GM12878 (cell line): ENCODE data around the gene GNAT1. TPM values are rescaled to one million over a fixed set of nuclear protein-coding genes. Genes with fewer than 3 reads are reported as not detected.

Experiments used
- BMI1 ChIP-seq: fragments of 450-650 bp; IDR thresholded peaks from 2 replicates; pipeline ENCODE4 v1.6.1; 2016; ENCODE audit warnings: mild to moderate bottlenecking, moderate library complexity, borderline replicate concordance
- CREB1 ChIP-seq: IDR thresholded peaks from 2 replicates; pipeline ENCODE4 v1.6.1; 2012; ENCODE audit warnings: low read depth, mild to moderate bottlenecking, inconsistent platforms
- CREM ChIP-seq: IDR thresholded peaks from 2 replicates; pipeline ENCODE4 v1.6.1; 2014; ENCODE audit warnings: antibody characterized with exemption, low read depth
- DPF2 ChIP-seq: fragments of 450-650 bp; IDR thresholded peaks from 2 replicates; pipeline ENCODE4 v1.6.1; 2017; ENCODE audit warnings: mild to moderate bottlenecking
- EED ChIP-seq: sonication (generic); IDR thresholded peaks from 2 replicates; pipeline ENCODE4 v1.6.1; 2016; ENCODE audit warnings: antibody characterized with exemption, low read depth
- ESRRA ChIP-seq: IDR thresholded peaks from 2 replicates; pipeline ENCODE4 v1.6.1; 2012; ENCODE audit warnings: mild to moderate bottlenecking, low read length, improper control_type of control experiment
- FOS ChIP-seq: IDR thresholded peaks from 3 replicates; pipeline ENCODE4 v1.6.1; 2011; ENCODE audit warnings: borderline replicate concordance; ENCODE audit not compliant: insufficient read length; ENCODE audit errors: extremely low read depth
- IKZF1 ChIP-seq: fragments of 450-650 bp; conservative IDR thresholded peaks from 2 replicates; pipeline ENCODE4 v1.6.1; 2017; ENCODE audit warnings: antibody characterized with exemption, mild to moderate bottlenecking
- IRF5 ChIP-seq: fragments of 450-650 bp; IDR thresholded peaks from 2 replicates; pipeline ENCODE4 v1.6.1; 2017; ENCODE audit warnings: borderline replicate concordance
- JUNB ChIP-seq: IDR thresholded peaks from 2 replicates; pipeline ENCODE4 v1.6.1; 2016; ENCODE audit warnings: antibody characterized with exemption, mild to moderate bottlenecking
- MTA2 ChIP-seq: fragments of 450-650 bp; IDR thresholded peaks from 2 replicates; pipeline ENCODE4 v1.6.1; 2016; ENCODE audit warnings: low read depth, mild to moderate bottlenecking, moderate library complexity
- NKRF ChIP-seq: fragments of 450-650 bp; conservative IDR thresholded peaks from 2 replicates; pipeline ENCODE4 v1.6.1; 2017; ENCODE audit warnings: mild to moderate bottlenecking, moderate library complexity
- RBBP5 ChIP-seq: fragments of 200-600 bp; sonication (generic); conservative IDR thresholded peaks from 2 replicates; pipeline ENCODE4 v1.6.1; 2016
- SMARCA5 ChIP-seq: fragments of 450-650 bp; IDR thresholded peaks from 2 replicates; pipeline ENCODE4 v1.6.1; 2017; ENCODE audit warnings: mild to moderate bottlenecking
- SPI1 ChIP-seq: IDR thresholded peaks from 2 replicates; pipeline ENCODE4 v1.6.1; 2011; ENCODE audit warnings: low read depth, mild to moderate bottlenecking, low read length, moderate library complexity, borderline replicate concordance; ENCODE audit not compliant: insufficient read depth
- TCF12 ChIP-seq: IDR thresholded peaks from 2 replicates; pipeline ENCODE4 v1.6.1; 2011; ENCODE audit warnings: low read depth, mild to moderate bottlenecking, low read length
- ZBED1 ChIP-seq: IDR thresholded peaks from 2 replicates; pipeline ENCODE4 v1.6.1; 2016; ENCODE audit warnings: borderline replicate concordance
- ZBTB40 ChIP-seq: fragments of 450-650 bp; IDR thresholded peaks from 2 replicates; pipeline ENCODE4 v1.6.1; 2016; ENCODE audit warnings: mild to moderate bottlenecking, moderate library complexity, borderline replicate concordance
- ZNF24 ChIP-seq: fragments of 450-650 bp; IDR thresholded peaks from 2 replicates; pipeline ENCODE4 v1.6.1; 2017; ENCODE audit warnings: antibody characterized with exemption, mild to moderate bottlenecking
- ZNF384 ChIP-seq: IDR thresholded peaks from 2 replicates; pipeline ENCODE4 v1.6.1; 2012; ENCODE audit warnings: low read depth, mild to moderate bottlenecking, low read length, improper control_type of control experiment, borderline replicate concordance
- polyA plus RNA-seq, 11 experiments: library from polyadenylated mRNA; depleted of rRNA in 4 of 11; unstranded in 6 of 11; stranded (reverse) in 5 of 11; fragments of >200 nt; fragmentation: Nextera tagmentation in 4 of 11; fragmentation: Illumina TruSeq in 1 of 11; extraction: Ambion mirVana in 4 of 11; extraction: Trizol in 1 of 11; gene quantifications; 1 replicate in 1 of 11; 2 replicates in 10 of 11; pipeline versions ENCODE4 v1.2.1 to v1.2.3, GENCODE V29; 2011 to 2016; ENCODE audit warnings: inconsistent platforms in 2 of 11, missing spikeins in 2 of 11, low read depth in 1 of 11
- total RNA-seq, 4 experiments: library from RNA; depleted of rRNA in 3 of 4; stranded (reverse); fragments of >200 nt in 3 of 4; fragmentation: Illumina TruSeq in 1 of 4; extraction: Trizol in 1 of 4; gene quantifications; 2 replicates each; pipeline versions ENCODE4 v1.2.1 to v1.2.3, GENCODE V29; 2013 to 2021
- TF ChIP-seq, protein P1 (sequence below): fragments of 450-650 bp; IDR thresholded peaks from 2 replicates; pipeline ENCODE4 v1.6.1; 2017; ENCODE audit warnings: mild to moderate bottlenecking, moderate library complexity

GNAT1 gene
- total and polyA plus RNA-seq, 10 of the 15 experiments (the other 5 are each of a cell fraction or from before 2014, with no cell fraction given), result not detected

DNA sequence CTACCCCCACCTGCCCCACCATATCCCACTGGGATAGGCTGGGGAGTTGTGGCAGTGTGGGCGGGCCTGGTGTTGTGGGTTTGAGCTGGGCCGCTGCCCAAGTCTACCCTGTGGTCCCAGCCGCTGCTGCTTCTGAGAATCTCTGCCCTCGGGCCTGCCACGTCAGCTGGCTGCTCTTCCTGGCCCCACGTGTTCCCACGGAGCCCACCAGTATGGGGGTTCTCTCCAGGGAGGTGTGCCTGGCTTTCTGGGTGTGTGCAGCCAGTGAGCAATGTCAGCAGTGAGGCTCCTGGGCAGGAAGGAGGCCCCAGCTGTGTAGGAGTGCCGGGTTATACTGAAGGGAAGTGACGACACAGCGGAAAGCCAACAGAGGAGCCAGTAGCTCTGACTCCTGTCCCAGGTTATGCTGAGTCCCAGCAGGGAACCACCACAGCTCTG, 55.1 kb downstream of the GNAT1 start (continued):
- TF ChIP-seq SPI1, result peak; percentile 29; the same call in 1 of the 2 replicates
- TF ChIP-seq ZNF24, result no peak
- TF ChIP-seq IRF5, result no peak
- TF ChIP-seq CREM, result peak; percentile 48; the same call in 1 of the 2 replicates
- TF ChIP-seq MTA2, result no peak
- no peak for TF ChIP-seq FOS
- no peak for TF ChIP-seq TCF12
- TF ChIP-seq SMARCA5, result 0 out of 2 replicates have a peak, but pooled peaks have one; percentile 9
- TF ChIP-seq CREB1, result peak; percentile 76
- no peak for TF ChIP-seq ZNF384
- TF ChIP-seq NKRF, result no peak
- no peak for TF ChIP-seq ZBED1
- TF ChIP-seq, protein P1, sequence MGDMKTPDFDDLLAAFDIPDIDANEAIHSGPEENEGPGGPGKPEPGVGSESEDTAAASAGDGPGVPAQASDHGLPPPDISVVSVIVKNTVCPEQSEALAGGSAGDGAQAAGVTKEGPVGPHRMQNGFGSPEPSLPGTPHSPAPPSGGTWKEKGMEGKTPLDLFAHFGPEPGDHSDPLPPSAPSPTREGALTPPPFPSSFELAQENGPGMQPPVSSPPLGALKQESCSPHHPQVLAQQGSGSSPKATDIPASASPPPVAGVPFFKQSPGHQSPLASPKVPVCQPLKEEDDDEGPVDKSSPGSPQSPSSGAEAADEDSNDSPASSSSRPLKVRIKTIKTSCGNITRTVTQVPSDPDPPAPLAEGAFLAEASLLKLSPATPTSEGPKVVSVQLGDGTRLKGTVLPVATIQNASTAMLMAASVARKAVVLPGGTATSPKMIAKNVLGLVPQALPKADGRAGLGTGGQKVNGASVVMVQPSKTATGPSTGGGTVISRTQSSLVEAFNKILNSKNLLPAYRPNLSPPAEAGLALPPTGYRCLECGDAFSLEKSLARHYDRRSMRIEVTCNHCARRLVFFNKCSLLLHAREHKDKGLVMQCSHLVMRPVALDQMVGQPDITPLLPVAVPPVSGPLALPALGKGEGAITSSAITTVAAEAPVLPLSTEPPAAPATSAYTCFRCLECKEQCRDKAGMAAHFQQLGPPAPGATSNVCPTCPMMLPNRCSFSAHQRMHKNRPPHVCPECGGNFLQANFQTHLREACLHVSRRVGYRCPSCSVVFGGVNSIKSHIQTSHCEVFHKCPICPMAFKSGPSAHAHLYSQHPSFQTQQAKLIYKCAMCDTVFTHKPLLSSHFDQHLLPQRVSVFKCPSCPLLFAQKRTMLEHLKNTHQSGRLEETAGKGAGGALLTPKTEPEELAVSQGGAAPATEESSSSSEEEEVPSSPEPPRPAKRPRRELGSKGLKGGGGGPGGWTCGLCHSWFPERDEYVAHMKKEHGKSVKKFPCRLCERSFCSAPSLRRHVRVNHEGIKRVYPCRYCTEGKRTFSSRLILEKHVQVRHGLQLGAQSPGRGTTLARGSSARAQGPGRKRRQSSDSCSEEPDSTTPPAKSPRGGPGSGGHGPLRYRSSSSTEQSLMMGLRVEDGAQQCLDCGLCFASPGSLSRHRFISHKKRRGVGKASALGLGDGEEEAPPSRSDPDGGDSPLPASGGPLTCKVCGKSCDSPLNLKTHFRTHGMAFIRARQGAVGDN, result peak; percentile 58; the same call in 1 of the 2 replicates
- TF ChIP-seq RBBP5, result no peak
- peak; percentile 21 for TF ChIP-seq IKZF1
- TF ChIP-seq EED, result peak; percentile 0; the same call in 1 of the 2 replicates
- TF ChIP-seq ESRRA, result no peak
- TF ChIP-seq JUNB, result no peak
- no peak for TF ChIP-seq BMI1
- TF ChIP-seq DPF2, result 0 out of 2 replicates have a peak, but pooled peaks have one; percentile 14
- TF ChIP-seq ZBTB40, result peak; percentile 66
